IMR-90 (cell line): ENCODE results near the gene RIOX2. TPM values are rescaled to one million over a fixed set of nuclear protein-coding genes. Genes with fewer than 3 reads are reported as not detected.

Experiments used
- ATAC-seq: fragments of 200-7000 bp; cut with Tn5 transposase; 2 replicates; pipeline ENCODE4 v1.9.1; 2020; ENCODE audit warnings: low read depth, mild to moderate bottlenecking, moderate library complexity
- BruUV-seq: library from RNA; stranded (reverse); fragments of 400-500 nt; replicated peaks from 2 replicates; lab custom pipeline; 2021; lab: Mats Ljungman, UMichigan
- CTCF ChIA-PET: fragments of 300-600 bp; formaldehyde crosslinking; extraction: SDS; loops from one replicate; lab custom pipeline; 2021; ENCODE audit warnings: antibody characterized with exemption; lab: Yijun Ruan, JAX
- POLR2A ChIA-PET: fragments of 300-600 bp; sonication (Branson Sonifier 250); formaldehyde crosslinking; loops from one replicate; lab custom pipeline; 2022; ENCODE audit warnings: antibody characterized with exemption; ENCODE audit not compliant: unreplicated experiment; lab: Charles Lee
- DNase-seq: peaks from one replicate; pipeline ENCODE4 v3.0.0; 2013
- H2AFZ ChIP-seq: replicated peaks from 2 replicates; pipeline ENCODE3; 2013; ENCODE audit warnings: low read length, mild to moderate bottlenecking; ENCODE audit not compliant: poor library complexity
- H2AK5ac ChIP-seq: 2 replicates; pipeline ENCODE4 v1.6.1; 2013; ENCODE audit warnings: low read depth, low read length, inconsistent platforms
- H2AK9ac ChIP-seq: replicated peaks from 2 replicates; pipeline ENCODE3; 2013; ENCODE audit warnings: mild to moderate bottlenecking, low read depth, low read length, moderate library complexity; ENCODE audit not compliant: poor library complexity
- H2BK120ac ChIP-seq: 2 replicates; pipeline ENCODE4 v1.6.1; 2013; ENCODE audit warnings: low read depth, low read length, inconsistent platforms
- H2BK15ac ChIP-seq: 3 replicates; pipeline ENCODE4 v1.6.1; 2013; ENCODE audit warnings: low read depth, low read length, inconsistent platforms
- H2BK20ac ChIP-seq: 2 replicates; pipeline ENCODE4 v1.6.1; 2013; ENCODE audit warnings: low read depth, mild to moderate bottlenecking, inconsistent platforms, low read length, moderate library complexity
- H2BK5ac ChIP-seq: 2 replicates; pipeline ENCODE4 v1.6.1; 2013; ENCODE audit warnings: mild to moderate bottlenecking, low read depth, low read length, inconsistent platforms; ENCODE audit not compliant: poor library complexity, severe bottlenecking
- H3K14ac ChIP-seq: replicated peaks from 2 replicates; pipeline ENCODE4 v1.6.1; 2013; ENCODE audit warnings: low read depth, low read length, inconsistent platforms
- H3K18ac ChIP-seq: 2 replicates; pipeline ENCODE4 v1.6.1; 2013; ENCODE audit warnings: low read depth, low read length, control low read depth
- H3K23ac ChIP-seq: 2 replicates; pipeline ENCODE4 v1.6.1; 2013; ENCODE audit warnings: low read depth, low read length, inconsistent platforms
- H3K27ac ChIP-seq: 2 replicates; pipeline ENCODE4 v1.5.1; 2013; ENCODE audit warnings: mild to moderate bottlenecking, control low read depth, low read length; ENCODE audit not compliant: insufficient read depth
- H3K27me3 ChIP-seq: 2 replicates; pipeline ENCODE4 v1.6.1; 2013; ENCODE audit warnings: low read length; ENCODE audit not compliant: control insufficient read depth, insufficient read depth
- H3K36me3 ChIP-seq: 2 replicates; pipeline ENCODE4 v1.6.1; 2013; ENCODE audit warnings: low read length, mixed read lengths; ENCODE audit not compliant: control insufficient read depth, insufficient read depth
- H3K4ac ChIP-seq: 2 replicates; pipeline ENCODE4 v1.6.1; 2013; ENCODE audit warnings: low read depth, low read length, inconsistent platforms
- H3K4me1 ChIP-seq: 2 replicates; pipeline ENCODE4 v1.6.1; 2013; ENCODE audit warnings: low read length, mixed read lengths; ENCODE audit not compliant: control insufficient read depth, insufficient read depth
- H3K4me2 ChIP-seq: 2 replicates; pipeline ENCODE4 v1.6.1; 2013; ENCODE audit warnings: low read depth, mild to moderate bottlenecking, control low read depth, low read length, moderate library complexity
- H3K4me3 ChIP-seq: 2 replicates; pipeline ENCODE4 v1.5.1; 2013; ENCODE audit warnings: low read depth, mild to moderate bottlenecking, control low read depth, low read length, moderate library complexity; ENCODE audit not compliant: insufficient read depth
- H3K56ac ChIP-seq: 2 replicates; pipeline ENCODE4 v1.6.1; 2013; ENCODE audit warnings: low read length, inconsistent platforms; ENCODE audit not compliant: insufficient read depth; ENCODE audit errors: extremely low read depth
- H3K79me1 ChIP-seq, 2 experiments: 2 replicates each; pipeline ENCODE4 v1.6.1; 2013; ENCODE audit warnings: low read length in 2 of 2, inconsistent platforms in 1 of 2, low read depth in 1 of 2
- H3K9ac ChIP-seq: 2 replicates; pipeline ENCODE4 v1.6.1; 2013; ENCODE audit warnings: low read depth, low read length, control low read depth
- H3K9me1 ChIP-seq: 2 replicates; pipeline ENCODE4 v1.6.1; 2013; ENCODE audit warnings: low read length, inconsistent platforms; ENCODE audit not compliant: insufficient read depth
- H3K9me3 ChIP-seq: 2 replicates; pipeline ENCODE4 v1.6.1; 2013; ENCODE audit warnings: low read length; ENCODE audit not compliant: control insufficient read depth, insufficient read depth
- H4K20me1 ChIP-seq: 2 replicates; pipeline ENCODE4 v1.6.1; 2013; ENCODE audit warnings: low read length, inconsistent platforms; ENCODE audit not compliant: insufficient read depth
- H4K5ac ChIP-seq: 2 replicates; pipeline ENCODE4 v1.6.1; 2013; ENCODE audit warnings: mild to moderate bottlenecking, low read depth, low read length, control low read depth
- H4K8ac ChIP-seq, 2 experiments: 2 replicates each; pipeline ENCODE4 v1.6.1; 2013; ENCODE audit warnings: low read depth in 2 of 2, low read length in 2 of 2, control low read depth in 1 of 2, inconsistent platforms in 1 of 2
- H4K91ac ChIP-seq: 2 replicates; pipeline ENCODE4 v1.6.1; 2013; ENCODE audit warnings: low read depth, low read length, inconsistent platforms; ENCODE audit not compliant: insufficient read depth
- BHLHE40 ChIP-seq: fragments of 150-350 bp; IDR thresholded peaks from 2 replicates; pipeline ENCODE4 v1.6.1; 2016; ENCODE audit warnings: mild to moderate bottlenecking, low read depth, low read length
- CEBPB ChIP-seq: IDR thresholded peaks from 2 replicates; pipeline ENCODE4 v1.6.1; 2012; ENCODE audit warnings: low read depth, low read length, improper control_type of control experiment
- FOS ChIP-seq: fragments of 150-350 bp; IDR thresholded peaks from 2 replicates; pipeline ENCODE4 v1.6.1; 2016; ENCODE audit warnings: low read depth, low read length
- MAZ ChIP-seq: IDR thresholded peaks from 2 replicates; pipeline ENCODE4 v1.6.1; 2012; ENCODE audit warnings: low read depth, mild to moderate bottlenecking, low read length, improper control_type of control experiment, moderate library complexity, borderline replicate concordance
- NFE2L2 ChIP-seq: fragments of 150-350 bp; IDR thresholded peaks from 2 replicates; pipeline ENCODE4 v1.6.1; 2016; ENCODE audit warnings: low read depth, mild to moderate bottlenecking, low read length
- POLR2A ChIP-seq: IDR thresholded peaks from 2 replicates; pipeline ENCODE4 v1.6.1; 2012; ENCODE audit warnings: mild to moderate bottlenecking, low read depth, low read length
- RAD21 ChIP-seq: IDR thresholded peaks from 2 replicates; pipeline ENCODE4 v1.6.1; 2012; ENCODE audit warnings: low read length, improper control_type of control experiment
- RCOR1 ChIP-seq: IDR thresholded peaks from 2 replicates; pipeline ENCODE4 v1.6.1; 2012; ENCODE audit warnings: mild to moderate bottlenecking, low read length, improper control_type of control experiment; ENCODE audit not compliant: insufficient replicate concordance
- SMC3 ChIP-seq: fragments of 150-350 bp; IDR thresholded peaks from 2 replicates; pipeline ENCODE4 v1.6.1; 2016; ENCODE audit warnings: low read depth, mild to moderate bottlenecking, antibody characterized with exemption, low read length, moderate library complexity
- WGBS, 2 experiments: methylation state at CpG; one replicate each; pipeline versions ENCODE4 v1.1.5 to v1.1.7; 2013; ENCODE audit warnings: missing lambda C conversion rate in 2 of 2; ENCODE audit not compliant: insufficient read length in 1 of 2; ENCODE audit errors: extremely low coverage in 2 of 2; 5-methylcytosine and 5-hydroxymethylcytosine counted together
- dilution Hi-C: fragments of 300-500 bp; cut with HindIII; formaldehyde crosslinking; loops from one replicate; pipeline ENCODE4 v1.14.3; 2018; ENCODE audit warnings: low sequenced_read_pairs; ENCODE audit not compliant: unreplicated experiment
- in situ Hi-C: fragments of 300-500 bp; cut with MboI; formaldehyde crosslinking; loops from 3 replicates; pipeline ENCODE4 v1.14.3; 2019; ENCODE audit warnings: low sequenced_read_pairs, inconsistent platforms, mixed read lengths
- intact Hi-C: fragments of 100-400 bp; cut with micrococcal nuclease; formaldehyde crosslinking; loops from 2 replicates; pipeline ENCODE4 v1.10.0; 2022
- polyA plus RNA-seq, 3 experiments: library from polyadenylated mRNA; depleted of rRNA; stranded (reverse); fragments of >200 nt; gene quantifications; 2 replicates each; pipeline ENCODE4 v1.2.3, GENCODE V29; 2012; ENCODE audit warnings: low replicate concordance in 1 of 3
- total RNA-seq: library from RNA; depleted of rRNA; stranded (reverse); fragments of >200 nt; gene quantifications from 2 replicates; pipeline ENCODE4 v1.2.3, GENCODE V29; 2012
- TF ChIP-seq, protein P1 (sequence below): fragments of 150-350 bp; IDR thresholded peaks from 2 replicates; pipeline ENCODE4 v1.6.1; 2017; ENCODE audit warnings: mild to moderate bottlenecking, antibody characterized with exemption, low read length, low read depth
- TF ChIP-seq, protein P2 (sequence below): conservative IDR thresholded peaks from 2 replicates; pipeline ENCODE4 v1.5.1; 2012; ENCODE audit warnings: mild to moderate bottlenecking, low read depth, low read length, improper control_type of control experiment
- TF ChIP-seq, protein P3 (sequence below): fragments of 150-350 bp; IDR thresholded peaks from 2 replicates; pipeline ENCODE4 v1.6.1; 2016; ENCODE audit warnings: low read depth, mild to moderate bottlenecking, low read length, moderate library complexity, borderline replicate concordance

RIOX2 gene
- total and polyA plus RNA-seq, 2 of the 4 experiments (the other 2 are of a cell fraction): 17.2 to 26.7 TPM

DNA sequence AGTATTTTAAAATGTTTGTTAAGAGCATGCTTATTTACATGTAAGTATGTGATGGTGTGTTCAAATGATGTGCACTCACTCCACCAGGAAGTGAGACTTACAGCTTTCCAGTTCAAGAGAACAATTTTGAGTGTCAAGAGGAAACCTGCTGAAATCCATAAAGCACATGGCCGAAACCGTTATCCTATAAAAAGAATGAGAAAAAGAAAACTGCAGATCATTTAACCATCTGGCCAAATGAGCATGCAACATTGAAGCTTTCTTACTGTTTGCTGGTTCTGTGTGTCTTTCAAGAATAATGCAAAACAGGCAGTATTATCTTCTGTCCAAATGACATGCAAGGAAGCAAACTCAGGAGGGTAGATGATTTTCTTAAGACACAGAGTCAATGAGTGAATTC is 36.6 kb upstream of the RIOX2 start:
- Histone ChIP-seq H3K9me1 (no peaks in the 10 kb centered on the region), H3K9ac (no peak overlapping the region), H2AK5ac (no peak overlapping the region), H3K23ac (no peak overlapping the region), H4K20me1 (no peaks in the 10 kb centered on the region), H3K79me1 (no peaks in the 10 kb centered on the region), H3K4me1 (peaks cover 9% of the 10 kb centered on the region; the same call in 1 of the 2 replicates), H3K14ac (no peak overlapping the region), H4K91ac (no peak overlapping the region), H2BK120ac (no peak overlapping the region), H3K4me2 (no peak overlapping the region), H2AK9ac (no peak overlapping the region), H4K5ac (no peak overlapping the region), H4K8ac (no peak overlapping the region), H2AFZ (no peak overlapping the region), H3K9me3 (no peaks in the 10 kb centered on the region), H3K27me3 (no peaks in the 10 kb centered on the region), H3K4me3 (no peak overlapping the region), H3K56ac (no peak overlapping the region), H3K27ac (no peak overlapping the region), H2BK15ac (no peak overlapping the region), H2BK5ac (no peak overlapping the region), H3K18ac (no peak overlapping the region), H2BK20ac (no peak overlapping the region), H3K4ac (no peak overlapping the region), H3K36me3 (no peaks in the 10 kb centered on the region)
- in situ Hi-C loops (no loop called here), intact Hi-C loops (no loop called here), dilution Hi-C loops (loop anchor here (25.0 kb wide), 1 partner anchor 197 kb away; the partner anchor contains the start of gene CRYBG3)
- ATAC-seq (no peak), DNase-seq (no peak)
- no TSS peak for BruUV-seq
- WGBS, 2 experiments: no CpG with 5 or more reads among the region's 2 CpGs
- TF ChIP-seq RCOR1: no peak
- no peak for TF ChIP-seq NFE2L2
- TF ChIP-seq, protein P1, sequence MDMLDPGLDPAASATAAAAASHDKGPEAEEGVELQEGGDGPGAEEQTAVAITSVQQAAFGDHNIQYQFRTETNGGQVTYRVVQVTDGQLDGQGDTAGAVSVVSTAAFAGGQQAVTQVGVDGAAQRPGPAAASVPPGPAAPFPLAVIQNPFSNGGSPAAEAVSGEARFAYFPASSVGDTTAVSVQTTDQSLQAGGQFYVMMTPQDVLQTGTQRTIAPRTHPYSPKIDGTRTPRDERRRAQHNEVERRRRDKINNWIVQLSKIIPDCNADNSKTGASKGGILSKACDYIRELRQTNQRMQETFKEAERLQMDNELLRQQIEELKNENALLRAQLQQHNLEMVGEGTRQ: no peak
- no peak for TF ChIP-seq SMC3
- TF ChIP-seq CEBPB: no peak
- TF ChIP-seq RAD21: no peak
- TF ChIP-seq, protein P2, sequence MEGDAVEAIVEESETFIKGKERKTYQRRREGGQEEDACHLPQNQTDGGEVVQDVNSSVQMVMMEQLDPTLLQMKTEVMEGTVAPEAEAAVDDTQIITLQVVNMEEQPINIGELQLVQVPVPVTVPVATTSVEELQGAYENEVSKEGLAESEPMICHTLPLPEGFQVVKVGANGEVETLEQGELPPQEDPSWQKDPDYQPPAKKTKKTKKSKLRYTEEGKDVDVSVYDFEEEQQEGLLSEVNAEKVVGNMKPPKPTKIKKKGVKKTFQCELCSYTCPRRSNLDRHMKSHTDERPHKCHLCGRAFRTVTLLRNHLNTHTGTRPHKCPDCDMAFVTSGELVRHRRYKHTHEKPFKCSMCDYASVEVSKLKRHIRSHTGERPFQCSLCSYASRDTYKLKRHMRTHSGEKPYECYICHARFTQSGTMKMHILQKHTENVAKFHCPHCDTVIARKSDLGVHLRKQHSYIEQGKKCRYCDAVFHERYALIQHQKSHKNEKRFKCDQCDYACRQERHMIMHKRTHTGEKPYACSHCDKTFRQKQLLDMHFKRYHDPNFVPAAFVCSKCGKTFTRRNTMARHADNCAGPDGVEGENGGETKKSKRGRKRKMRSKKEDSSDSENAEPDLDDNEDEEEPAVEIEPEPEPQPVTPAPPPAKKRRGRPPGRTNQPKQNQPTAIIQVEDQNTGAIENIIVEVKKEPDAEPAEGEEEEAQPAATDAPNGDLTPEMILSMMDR: no peak
- no peak for TF ChIP-seq BHLHE40
- no peak for TF ChIP-seq POLR2A
- TF ChIP-seq MAZ: no peak
- TF ChIP-seq, protein P3, sequence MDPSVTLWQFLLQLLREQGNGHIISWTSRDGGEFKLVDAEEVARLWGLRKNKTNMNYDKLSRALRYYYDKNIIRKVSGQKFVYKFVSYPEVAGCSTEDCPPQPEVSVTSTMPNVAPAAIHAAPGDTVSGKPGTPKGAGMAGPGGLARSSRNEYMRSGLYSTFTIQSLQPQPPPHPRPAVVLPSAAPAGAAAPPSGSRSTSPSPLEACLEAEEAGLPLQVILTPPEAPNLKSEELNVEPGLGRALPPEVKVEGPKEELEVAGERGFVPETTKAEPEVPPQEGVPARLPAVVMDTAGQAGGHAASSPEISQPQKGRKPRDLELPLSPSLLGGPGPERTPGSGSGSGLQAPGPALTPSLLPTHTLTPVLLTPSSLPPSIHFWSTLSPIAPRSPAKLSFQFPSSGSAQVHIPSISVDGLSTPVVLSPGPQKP: no peak
- TF ChIP-seq FOS: no peak
- CTCF ChIA-PET: interaction anchor here (0.7 kb wide), 2 partner anchors 14 to 204 kb away, joined by 3 to 5 read pairs; no protein-coding TSS in a partner anchor
- POLR2A ChIA-PET: no interaction called here
